GM12878 (cell line): ENCODE measurements around the gene CRIM1. TPM values are rescaled to one million over a fixed set of nuclear protein-coding genes. Genes with fewer than 3 reads are reported as not detected.

Experiments
- ATAC-seq: fragments of 200-7000 bp; cut with Tn5 transposase; 3 replicates; pipeline ENCODE4 v1.9.1; 2020; ENCODE audit warnings: mild to moderate bottlenecking, moderate library complexity
- BruUV-seq: library from RNA; stranded (reverse); fragments of 400-500 nt; replicated peaks from 2 replicates; lab custom pipeline; 2021; lab: Mats Ljungman, UMichigan
- CTCF ChIA-PET: fragments of 300-600 bp; sonication (Branson Sonifier 250); formaldehyde crosslinking; extraction: SDS; loops from one replicate; lab custom pipeline; 2021; ENCODE audit warnings: inconsistent platforms; lab: Yijun Ruan, JAX
- POLR2A ChIA-PET: fragments of 350-600 bp; formaldehyde crosslinking; extraction: SDS; loops from one replicate; lab custom pipeline; 2021; ENCODE audit warnings: inconsistent platforms; lab: Charles Lee
- RAD21 ChIA-PET: fragments of 300-600 bp; sonication (Branson Sonifier 250); formaldehyde crosslinking; loops from one replicate; lab custom pipeline; 2023; ENCODE audit warnings: antibody characterized with exemption; ENCODE audit not compliant: unreplicated experiment; lab: Charles Lee
- SMC1A ChIA-PET: fragments of 300-600 bp; sonication (Branson Sonifier 250); formaldehyde crosslinking; loops from one replicate; lab custom pipeline; 2023; ENCODE audit not compliant: unreplicated experiment, uncharacterized antibody; lab: Charles Lee
- DNase-seq: peaks from one replicate; pipeline ENCODE4 v3.0.0-alpha.2; 2011; ENCODE audit warnings: low read depth, low spot score
- FAIRE-seq: peaks from 3 replicates; lab custom pipeline; 2011; peaks lifted over from hg19 to GRCh38; lab: Jason Lieb, UNC
- H2AFZ ChIP-seq: 2 replicates; pipeline ENCODE4 v1.6.0; 2011; ENCODE audit warnings: low read depth, low read length, control low read depth; ENCODE audit not compliant: control insufficient read depth
- H3K27ac ChIP-seq: 2 replicates; pipeline ENCODE4 v1.5.1; 2011; ENCODE audit warnings: control low read depth; ENCODE audit not compliant: control insufficient read depth, insufficient read depth
- H3K27me3 ChIP-seq, 2 experiments: replicated peaks in 1 of 2; 2 replicates each; pipeline versions ENCODE4 v1.6.0 to v1.6.1; 2011; ENCODE audit warnings: low read length in 1 of 2; ENCODE audit not compliant: control insufficient read depth in 2 of 2, insufficient read depth in 2 of 2
- H3K36me3 ChIP-seq, 2 experiments: 2 replicates each; pipeline ENCODE4 v1.5.1; 2011; ENCODE audit warnings: low read length in 1 of 2; ENCODE audit not compliant: control insufficient read depth in 2 of 2, insufficient read depth in 2 of 2
- H3K4me1 ChIP-seq: 2 replicates; pipeline ENCODE4 v1.6.1; 2011; ENCODE audit warnings: mild to moderate bottlenecking, low read length, moderate library complexity, mixed read lengths; ENCODE audit not compliant: control insufficient read depth, insufficient read depth
- H3K4me2 ChIP-seq: 2 replicates; pipeline ENCODE4 v1.6.0; 2011; ENCODE audit warnings: control low read depth; ENCODE audit not compliant: control insufficient read depth, insufficient read depth
- H3K4me3 ChIP-seq: fragments of 200-600 bp; sonication (generic); 2 replicates; pipeline ENCODE4 v1.5.1; 2016
- H3K79me2 ChIP-seq: 2 replicates; pipeline ENCODE4 v1.6.0; 2011; ENCODE audit warnings: low read length; ENCODE audit not compliant: control insufficient read depth, insufficient read depth
- H3K9ac ChIP-seq: 2 replicates; pipeline ENCODE4 v1.8.0; 2011; ENCODE audit warnings: low read length, control low read depth, mixed read lengths; ENCODE audit not compliant: control insufficient read depth, insufficient read depth
- H3K9me3 ChIP-seq: replicated peaks from 3 replicates; pipeline ENCODE4 v1.5.1; 2011; ENCODE audit warnings: mild to moderate bottlenecking, low read length; ENCODE audit not compliant: control insufficient read depth, insufficient read depth
- H4K20me1 ChIP-seq: 2 replicates; pipeline ENCODE4 v1.6.0; 2011; ENCODE audit not compliant: control insufficient read depth, insufficient read depth
- BCL11A ChIP-seq: IDR thresholded peaks from 2 replicates; pipeline ENCODE4 v1.6.1; 2011; ENCODE audit warnings: low read depth, low read length
- CEBPZ ChIP-seq: fragments of 150-350 bp; IDR thresholded peaks from 2 replicates; pipeline ENCODE4 v1.6.1; 2016; ENCODE audit warnings: low read depth, low read length
- IKZF2 ChIP-seq, 2 experiments: fragments of 450-650 bp; IDR thresholded peaks; 2 replicates each; pipeline ENCODE4 v1.6.1; 2017; ENCODE audit warnings: mild to moderate bottlenecking in 2 of 2, moderate library complexity in 2 of 2
- MYC ChIP-seq: IDR thresholded peaks from 2 replicates; pipeline ENCODE4 v1.6.1; 2011; ENCODE audit warnings: mild to moderate bottlenecking, low read length, moderate library complexity, inconsistent platforms; ENCODE audit not compliant: insufficient read depth, insufficient replicate concordance, insufficient read length, severe bottlenecking
- RBBP5 ChIP-seq: fragments of 200-600 bp; sonication (generic); conservative IDR thresholded peaks from 2 replicates; pipeline ENCODE4 v1.6.1; 2016
- SIX5 ChIP-seq: IDR thresholded peaks from 2 replicates; pipeline ENCODE4 v1.6.1; 2011; ENCODE audit warnings: mild to moderate bottlenecking, low read depth, low read length, moderate library complexity; ENCODE audit not compliant: severe bottlenecking
- SKIL ChIP-seq: fragments of 450-650 bp; IDR thresholded peaks from 2 replicates; pipeline ENCODE4 v1.6.1; 2017; ENCODE audit warnings: mild to moderate bottlenecking, low read depth, inconsistent platforms; ENCODE audit not compliant: poor library complexity, severe bottlenecking
- SP1 ChIP-seq: IDR thresholded peaks from one replicate; pipeline ENCODE4 v1.6.1; 2011; ENCODE audit warnings: low read depth, low read length
- WGBS: methylation state at CpG from one replicate; pipeline ENCODE4 v1.1.6; 2016; ENCODE audit warnings: low lambda C conversion rate; ENCODE audit not compliant: insufficient replicate concordance, insufficient coverage; ENCODE audit errors: missing lambda C conversion rate; 5-methylcytosine and 5-hydroxymethylcytosine counted together
- in situ Hi-C: fragments of 300-500 bp; cut with MboI; formaldehyde crosslinking; loops from 9 replicates; pipeline ENCODE4 v1.14.3; 2018; ENCODE audit warnings: mixed read lengths
- intact Hi-C: fragments of 100-400 bp; cut with micrococcal nuclease; formaldehyde crosslinking; loops from one replicate; pipeline ENCODE4 v1.14.2; 2022; ENCODE audit not compliant: unreplicated experiment
- polyA plus RNA-seq, 11 experiments: library from polyadenylated mRNA; depleted of rRNA in 4 of 11; unstranded in 6 of 11; stranded (reverse) in 5 of 11; fragments of >200 nt; fragmentation: Nextera tagmentation in 4 of 11; fragmentation: Illumina TruSeq in 1 of 11; extraction: Ambion mirVana in 4 of 11; extraction: Trizol in 1 of 11; gene quantifications; 1 replicate in 1 of 11; 2 replicates in 10 of 11; pipeline versions ENCODE4 v1.2.1 to v1.2.3, GENCODE V29; 2011 to 2016; ENCODE audit warnings: inconsistent platforms in 2 of 11, missing spikeins in 2 of 11, low read depth in 1 of 11
- total RNA-seq, 4 experiments: library from RNA; depleted of rRNA in 3 of 4; stranded (reverse); fragments of >200 nt in 3 of 4; fragmentation: Illumina TruSeq in 1 of 4; extraction: Trizol in 1 of 4; gene quantifications; 2 replicates each; pipeline versions ENCODE4 v1.2.1 to v1.2.3, GENCODE V29; 2013 to 2021
- TF ChIP-seq, protein P1 (sequence below): fragments of 450-650 bp; IDR thresholded peaks from 2 replicates; pipeline ENCODE4 v1.6.1; 2017; ENCODE audit warnings: antibody characterized with exemption, mild to moderate bottlenecking, moderate library complexity
- TF ChIP-seq, protein P2 (sequence below): fragments of 450-650 bp; IDR thresholded peaks from 2 replicates; pipeline ENCODE4 v1.6.1; 2017; ENCODE audit warnings: low read depth, mild to moderate bottlenecking, moderate library complexity

CRIM1 gene
- total and polyA plus RNA-seq, 10 of the 15 experiments (the other 5 are each of a cell fraction or from before 2014, with no cell fraction given): 0.42 to 7.4 (median 3.1) TPM

DNA sequence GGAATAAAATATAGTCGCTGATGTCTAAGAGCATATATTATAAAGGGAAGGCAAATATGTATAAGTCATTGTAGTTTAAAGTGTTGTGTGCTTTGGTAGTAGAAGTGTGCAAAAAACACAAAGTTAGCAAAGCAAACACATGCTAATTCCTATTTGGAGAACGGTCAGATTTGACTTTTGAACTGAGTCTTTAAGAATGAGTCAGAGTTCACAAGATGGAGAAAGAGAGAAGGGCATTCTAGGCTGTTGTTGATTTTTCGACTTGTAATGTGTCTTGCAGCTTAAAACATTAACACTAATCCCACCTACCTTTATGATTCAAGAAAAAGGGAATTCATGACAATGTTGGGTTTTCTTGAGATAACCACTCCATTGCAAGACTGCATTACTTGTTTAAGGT is 98.1 kb downstream of the CRIM1 start (continued):
- TF ChIP-seq, protein P1, sequence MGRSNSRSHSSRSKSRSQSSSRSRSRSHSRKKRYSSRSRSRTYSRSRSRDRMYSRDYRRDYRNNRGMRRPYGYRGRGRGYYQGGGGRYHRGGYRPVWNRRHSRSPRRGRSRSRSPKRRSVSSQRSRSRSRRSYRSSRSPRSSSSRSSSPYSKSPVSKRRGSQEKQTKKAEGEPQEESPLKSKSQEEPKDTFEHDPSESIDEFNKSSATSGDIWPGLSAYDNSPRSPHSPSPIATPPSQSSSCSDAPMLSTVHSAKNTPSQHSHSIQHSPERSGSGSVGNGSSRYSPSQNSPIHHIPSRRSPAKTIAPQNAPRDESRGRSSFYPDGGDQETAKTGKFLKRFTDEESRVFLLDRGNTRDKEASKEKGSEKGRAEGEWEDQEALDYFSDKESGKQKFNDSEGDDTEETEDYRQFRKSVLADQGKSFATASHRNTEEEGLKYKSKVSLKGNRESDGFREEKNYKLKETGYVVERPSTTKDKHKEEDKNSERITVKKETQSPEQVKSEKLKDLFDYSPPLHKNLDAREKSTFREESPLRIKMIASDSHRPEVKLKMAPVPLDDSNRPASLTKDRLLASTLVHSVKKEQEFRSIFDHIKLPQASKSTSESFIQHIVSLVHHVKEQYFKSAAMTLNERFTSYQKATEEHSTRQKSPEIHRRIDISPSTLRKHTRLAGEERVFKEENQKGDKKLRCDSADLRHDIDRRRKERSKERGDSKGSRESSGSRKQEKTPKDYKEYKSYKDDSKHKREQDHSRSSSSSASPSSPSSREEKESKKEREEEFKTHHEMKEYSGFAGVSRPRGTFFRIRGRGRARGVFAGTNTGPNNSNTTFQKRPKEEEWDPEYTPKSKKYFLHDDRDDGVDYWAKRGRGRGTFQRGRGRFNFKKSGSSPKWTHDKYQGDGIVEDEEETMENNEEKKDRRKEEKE: no peak

GRCh38 chr2:36455011-36455410 is 99.4 kb downstream of the CRIM1 start:
- no peaks in the 10 kb centered on the region for H3K36me3 ChIP-seq
- CTCF ChIA-PET: no interaction called here
- H3K9ac ChIP-seq: no peak overlapping the region
- H2AFZ ChIP-seq: no peak overlapping the region
- H3K4me1 ChIP-seq: no peaks in the 10 kb centered on the region
- in situ Hi-C loops: no loop called here
- SMC1A ChIA-PET: no interaction called here
- H3K4me2 ChIP-seq: no peak overlapping the region
- H3K4me3 ChIP-seq: no peak overlapping the region
- no peaks in the 10 kb centered on the region; a peak in 1 of 4 replicates for H3K27me3 ChIP-seq
- DNase-seq (no peak), FAIRE-seq (no peak), ATAC-seq (no peak)
- TF ChIP-seq CEBPZ (no peak), MYC (no peak), IKZF2 (IDR thresholded peaks at IDR 0.05) (no peak), RBBP5 (no peak), BCL11A (no peak), SIX5 (no peak), SP1 (no peak), SKIL (no peak)
- TF ChIP-seq, protein P2, sequence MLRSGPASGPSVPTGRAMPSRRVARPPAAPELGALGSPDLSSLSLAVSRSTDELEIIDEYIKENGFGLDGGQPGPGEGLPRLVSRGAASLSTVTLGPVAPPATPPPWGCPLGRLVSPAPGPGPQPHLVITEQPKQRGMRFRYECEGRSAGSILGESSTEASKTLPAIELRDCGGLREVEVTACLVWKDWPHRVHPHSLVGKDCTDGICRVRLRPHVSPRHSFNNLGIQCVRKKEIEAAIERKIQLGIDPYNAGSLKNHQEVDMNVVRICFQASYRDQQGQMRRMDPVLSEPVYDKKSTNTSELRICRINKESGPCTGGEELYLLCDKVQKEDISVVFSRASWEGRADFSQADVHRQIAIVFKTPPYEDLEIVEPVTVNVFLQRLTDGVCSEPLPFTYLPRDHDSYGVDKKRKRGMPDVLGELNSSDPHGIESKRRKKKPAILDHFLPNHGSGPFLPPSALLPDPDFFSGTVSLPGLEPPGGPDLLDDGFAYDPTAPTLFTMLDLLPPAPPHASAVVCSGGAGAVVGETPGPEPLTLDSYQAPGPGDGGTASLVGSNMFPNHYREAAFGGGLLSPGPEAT: no peak
- H3K27ac ChIP-seq: no peak overlapping the region
- intact Hi-C loops: no loop called here
- BruUV-seq: no TSS peak
- POLR2A ChIA-PET: no interaction called here
- H3K9me3 ChIP-seq: no peaks in the 10 kb centered on the region
- WGBS: 16% methylated on average over 4 of the region's 4 CpGs
- RAD21 ChIA-PET: no interaction called here
- H4K20me1 ChIP-seq: no peaks in the 10 kb centered on the region
- no peaks in the 10 kb centered on the region for H3K79me2 ChIP-seq
